IPS-15b (cell line): ENCODE data around the gene LINGO4.

Experiments
- H3K27me3 ChIP-seq: one replicate; pipeline ENCODE4 v1.6.1; 2013; ENCODE audit warnings: low read length; ENCODE audit not compliant: control insufficient read depth, insufficient read depth
- H3K36me3 ChIP-seq: one replicate; pipeline ENCODE4 v1.6.1; 2013; ENCODE audit warnings: low read length; ENCODE audit not compliant: control insufficient read depth, insufficient read depth
- H3K4me1 ChIP-seq: one replicate; pipeline ENCODE4 v1.6.1; 2013; ENCODE audit warnings: mild to moderate bottlenecking, low read length; ENCODE audit not compliant: control insufficient read depth, insufficient read depth
- H3K4me3 ChIP-seq: one replicate; pipeline ENCODE4 v1.5.1; 2013; ENCODE audit warnings: low read depth, low read length
- H3K9ac ChIP-seq: one replicate; pipeline ENCODE4 v1.6.1; 2013; ENCODE audit warnings: low read depth, mild to moderate bottlenecking, low read length
- H3K9me3 ChIP-seq: one replicate; pipeline ENCODE4 v1.6.1; 2013; ENCODE audit warnings: mild to moderate bottlenecking, low read length; ENCODE audit not compliant: control insufficient read depth, insufficient read depth

The LINGO4 gene

GRCh38 chr1:151809290-151809984 is 4.2 kb upstream of the LINGO4 start:
- H3K9me3 ChIP-seq: no peaks in the 10 kb centered on the region
- H3K4me3 ChIP-seq: no peak overlapping the region
- peak overlapping the region; percentile 47 for H3K9ac ChIP-seq
- H3K27me3 ChIP-seq: no peaks in the 10 kb centered on the region
- H3K4me1 ChIP-seq: peaks cover 7% of the 10 kb centered on the region
- H3K36me3 ChIP-seq: no peaks in the 10 kb centered on the region

GRCh38 chr1:151807766-151808165 is 2.5 kb upstream of the LINGO4 start:
- no peaks in the 10 kb centered on the region for H3K36me3 ChIP-seq
- H3K9me3 ChIP-seq: no peaks in the 10 kb centered on the region
- H3K27me3 ChIP-seq: no peaks in the 10 kb centered on the region
- peaks cover 7% of the 10 kb centered on the region for H3K4me1 ChIP-seq
- no peak overlapping the region for H3K4me3 ChIP-seq
- no peak overlapping the region for H3K9ac ChIP-seq

GRCh38 chr1:151807131-151807530 is 1.9 kb upstream of the LINGO4 start:
- no peak overlapping the region for H3K9ac ChIP-seq
- H3K4me1 ChIP-seq: peaks cover 7% of the 10 kb centered on the region
- H3K36me3 ChIP-seq: no peaks in the 10 kb centered on the region
- H3K4me3 ChIP-seq: no peak overlapping the region
- no peaks in the 10 kb centered on the region for H3K9me3 ChIP-seq
- no peaks in the 10 kb centered on the region for H3K27me3 ChIP-seq

GRCh38 chr1:151806170-151806569 is 951 bp upstream of the LINGO4 start:
- no peaks in the 10 kb centered on the region for H3K27me3 ChIP-seq
- H3K4me1 ChIP-seq: peaks cover 7% of the 10 kb centered on the region
- H3K36me3 ChIP-seq: no peaks in the 10 kb centered on the region
- no peak overlapping the region for H3K9ac ChIP-seq
- H3K4me3 ChIP-seq: no peak overlapping the region
- H3K9me3 ChIP-seq: no peaks in the 10 kb centered on the region

- Histone ChIP-seq H3K36me3 (no peaks in the 10 kb centered on the region), H3K9me3 (no peaks in the 10 kb centered on the region), H3K9ac (no peak overlapping the region), H3K27me3 (no peaks in the 10 kb centered on the region), H3K4me1 (peaks cover 5% of the 10 kb centered on the region), H3K4me3 (no peak overlapping the region)
These were observed 1.3 kb downstream of the LINGO4 start for GRCh38 chr1:151803915-151804314.

- no peaks in the 10 kb centered on the region for H3K36me3 ChIP-seq
- peaks cover 5% of the 10 kb centered on the region for H3K4me1 ChIP-seq
- H3K4me3 ChIP-seq: no peak overlapping the region
- no peak overlapping the region for H3K9ac ChIP-seq
- H3K9me3 ChIP-seq: no peaks in the 10 kb centered on the region
- no peaks in the 10 kb centered on the region for H3K27me3 ChIP-seq
These were observed 2.1 kb downstream of the LINGO4 start for GRCh38 chr1:151803164-151803563.

GRCh38 chr1:151802372-151802771 is 2.8 kb downstream of the LINGO4 start:
- Histone ChIP-seq H3K9me3 (no peaks in the 10 kb centered on the region), H3K4me3 (no peak overlapping the region), H3K36me3 (no peaks in the 10 kb centered on the region), H3K27me3 (no peaks in the 10 kb centered on the region), H3K4me1 (peaks cover 5% of the 10 kb centered on the region), H3K9ac (no peak overlapping the region)

GRCh38 chr1:151801846-151802245 is 3.4 kb downstream of the LINGO4 start:
- no peak overlapping the region for H3K4me3 ChIP-seq
- H3K9me3 ChIP-seq: no peaks in the 10 kb centered on the region
- no peaks in the 10 kb centered on the region for H3K36me3 ChIP-seq
- peaks cover 5% of the 10 kb centered on the region for H3K4me1 ChIP-seq
- H3K27me3 ChIP-seq: no peaks in the 10 kb centered on the region
- H3K9ac ChIP-seq: no peak overlapping the region

- Histone ChIP-seq H3K9ac (peak overlapping the region; percentile 47), H3K4me3 (no peak overlapping the region), H3K36me3 (no peaks in the 10 kb centered on the region), H3K27me3 (no peaks in the 10 kb centered on the region), H3K4me1 (peaks cover 5% of the 10 kb centered on the region), H3K9me3 (no peaks in the 10 kb centered on the region)
These were observed 3.9 kb downstream of the LINGO4 start for GRCh38 chr1:151801310-151801820.

- peaks cover 5% of the 10 kb centered on the region for H3K4me1 ChIP-seq
- no peak overlapping the region for H3K4me3 ChIP-seq
- no peaks in the 10 kb centered on the region for H3K36me3 ChIP-seq
- H3K9me3 ChIP-seq: no peaks in the 10 kb centered on the region
- no peaks in the 10 kb centered on the region for H3K27me3 ChIP-seq
- no peak overlapping the region for H3K9ac ChIP-seq
These were observed 4.4 kb downstream of the LINGO4 start for GRCh38 chr1:151800830-151801229.

GRCh38 chr1:151799179-151800022 is 5.8 kb downstream of the LINGO4 start:
- no peaks in the 10 kb centered on the region for H3K27me3 ChIP-seq
- peaks cover 5% of the 10 kb centered on the region for H3K4me1 ChIP-seq
- H3K36me3 ChIP-seq: no peaks in the 10 kb centered on the region
- H3K4me3 ChIP-seq: no peak overlapping the region
- no peak overlapping the region for H3K9ac ChIP-seq
- H3K9me3 ChIP-seq: no peaks in the 10 kb centered on the region

- H3K4me1 ChIP-seq: peaks cover 5% of the 10 kb centered on the region
- no peak overlapping the region for H3K9ac ChIP-seq
- H3K36me3 ChIP-seq: no peaks in the 10 kb centered on the region
- H3K27me3 ChIP-seq: no peaks in the 10 kb centered on the region
- no peak overlapping the region for H3K4me3 ChIP-seq
- no peaks in the 10 kb centered on the region for H3K9me3 ChIP-seq
These were observed 6.6 kb downstream of the LINGO4 start for GRCh38 chr1:151798571-151798970.
